Natural killer cell (primary cell): Measurements from ENCODE around the gene CLK2. TPM values are rescaled to one million over a fixed set of nuclear protein-coding genes. Genes with fewer than 3 reads are reported as not detected.

Experiments used
- ATAC-seq, 3 donors: fragments of 150-1000 bp in 2 of 3; fragments of 200-7000 bp in 1 of 3; cut with Tn5 transposase; 1 replicate in 1 of 3; 2 replicates in 2 of 3; pipeline ENCODE4 v1.10.0; 2021; ENCODE audit warnings: mild to moderate bottlenecking in 2 of 3, moderate library complexity in 2 of 3
- DNase-seq, 2 donors: peaks; one replicate each; pipeline versions ENCODE4 v3.0.0 to v3.0.0-alpha.2; 2013 to 2021; ENCODE audit warnings: mixed read lengths in 1 of 2
- H3K27ac ChIP-seq: one replicate; pipeline ENCODE4 v1.5.1; 2013; ENCODE audit warnings: mild to moderate bottlenecking, low read length
- H3K27me3 ChIP-seq: one replicate; pipeline ENCODE4 v1.6.1; 2013; ENCODE audit warnings: low read length; ENCODE audit not compliant: control insufficient read depth, insufficient read depth
- H3K36me3 ChIP-seq: one replicate; pipeline ENCODE4 v1.6.1; 2013; ENCODE audit warnings: low read length; ENCODE audit not compliant: control insufficient read depth, insufficient read depth
- H3K4me1 ChIP-seq: one replicate; pipeline ENCODE4 v1.6.1; 2013; ENCODE audit warnings: low read length; ENCODE audit not compliant: control insufficient read depth, insufficient read depth
- H3K4me3 ChIP-seq: one replicate; pipeline ENCODE4 v1.5.1; 2013; ENCODE audit warnings: low read length
- H3K9me3 ChIP-seq: one replicate; pipeline ENCODE4 v1.6.1; 2013; ENCODE audit warnings: low read length; ENCODE audit not compliant: control insufficient read depth, insufficient read depth
- H3K27ac Mint-ChIP-seq, 2 donors: one replicate each; pipeline ENCODE4 v1.8.0; 2022; ENCODE audit warnings: mild to moderate bottlenecking in 2 of 2, mixed read lengths in 2 of 2, moderate library complexity in 1 of 2
- H3K27me3 Mint-ChIP-seq, 2 donors: one replicate each; pipeline ENCODE4 v1.8.0; 2022; ENCODE audit warnings: low read depth in 2 of 2, mixed read lengths in 2 of 2
- H3K36me3 Mint-ChIP-seq: one replicate; pipeline ENCODE4 v1.8.0; 2022; ENCODE audit warnings: mixed read lengths
- H3K4me1 Mint-ChIP-seq, 2 donors: one replicate each; pipeline ENCODE4 v1.8.0; 2022; ENCODE audit warnings: mixed read lengths in 2 of 2
- H3K4me3 Mint-ChIP-seq: one replicate; pipeline ENCODE4 v1.8.0; 2022; ENCODE audit warnings: mild to moderate bottlenecking, moderate library complexity, mixed read lengths
- H3K9me3 Mint-ChIP-seq, 2 donors: one replicate each; pipeline ENCODE4 v1.8.0; 2022; ENCODE audit warnings: mixed read lengths in 2 of 2
- CTCF ChIP-seq: fragments of 200-600 bp; IDR thresholded peaks from one replicate; pipeline ENCODE4 v1.8.0; 2022; ENCODE audit warnings: antibody characterized with exemption
- WGBS: methylation state at CpG from one replicate; pipeline ENCODE4 v1.1.7; 2013; ENCODE audit warnings: missing lambda C conversion rate; ENCODE audit not compliant: insufficient coverage; 5-methylcytosine and 5-hydroxymethylcytosine counted together
- intact Hi-C: fragments of 100-400 bp; cut with micrococcal nuclease; formaldehyde crosslinking; loops from one replicate; pipeline ENCODE4 v1.14.2; 2022
- total RNA-seq, 4 donors: library from RNA; stranded (reverse); fragments of 120-200 nt in 1 of 4; gene quantifications; one replicate each; pipeline versions ENCODE4 v1.2.3 to v1.2.4, GENCODE V29; 2013 to 2022

CLK2 gene
- total RNA-seq, 3 donors from 2014 or later (not counting 1 experiment from before 2014, with no cell fraction given) = 70.4 to 97.5 (median 84.4) TPM

DNA sequence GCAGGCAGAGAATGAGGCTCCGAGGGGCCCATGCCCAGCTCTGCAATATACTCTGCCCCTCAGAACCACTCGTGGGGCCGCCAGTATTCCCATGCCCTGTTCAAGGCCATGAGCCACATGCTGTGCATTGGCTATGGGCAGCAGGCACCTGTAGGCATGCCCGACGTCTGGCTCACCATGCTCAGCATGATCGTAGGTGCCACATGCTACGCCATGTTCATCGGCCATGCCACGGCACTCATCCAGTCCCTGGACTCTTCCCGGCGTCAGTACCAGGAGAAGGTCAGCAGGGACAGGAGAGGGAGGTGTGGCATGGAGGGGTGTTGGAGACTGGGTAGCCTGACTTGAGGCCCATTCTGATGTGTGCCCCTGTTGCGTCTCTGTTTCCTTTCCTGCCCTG lies 11.2 kb upstream of the CLK2 start:
- Mint-ChIP-seq H3K4me3 (no peak overlapping the region), H3K36me3 (no peaks in the 10 kb centered on the region), H3K27me3 (no peaks in the 10 kb centered on the region), H3K27ac (no peak overlapping the region), H3K4me1 (peaks cover 0 to 2% of the 10 kb centered on the region in 2 donors), H3K9me3 (no peaks in the 10 kb centered on the region)
- no peak overlapping the region for H3K27ac ChIP-seq
- DNase-seq (no peak), ATAC-seq (no peak)
- no peak for TF ChIP-seq CTCF
- no peaks in the 10 kb centered on the region for H3K27me3 ChIP-seq
- no peaks in the 10 kb centered on the region for H3K9me3 ChIP-seq
- H3K36me3 ChIP-seq = no peaks in the 10 kb centered on the region
- 94% methylated on average over 12 of the region's 12 CpGs for WGBS
- H3K4me3 ChIP-seq = no peak overlapping the region
- H3K4me1 ChIP-seq = no peaks in the 10 kb centered on the region
- intact Hi-C loops = no loop called here

DNA sequence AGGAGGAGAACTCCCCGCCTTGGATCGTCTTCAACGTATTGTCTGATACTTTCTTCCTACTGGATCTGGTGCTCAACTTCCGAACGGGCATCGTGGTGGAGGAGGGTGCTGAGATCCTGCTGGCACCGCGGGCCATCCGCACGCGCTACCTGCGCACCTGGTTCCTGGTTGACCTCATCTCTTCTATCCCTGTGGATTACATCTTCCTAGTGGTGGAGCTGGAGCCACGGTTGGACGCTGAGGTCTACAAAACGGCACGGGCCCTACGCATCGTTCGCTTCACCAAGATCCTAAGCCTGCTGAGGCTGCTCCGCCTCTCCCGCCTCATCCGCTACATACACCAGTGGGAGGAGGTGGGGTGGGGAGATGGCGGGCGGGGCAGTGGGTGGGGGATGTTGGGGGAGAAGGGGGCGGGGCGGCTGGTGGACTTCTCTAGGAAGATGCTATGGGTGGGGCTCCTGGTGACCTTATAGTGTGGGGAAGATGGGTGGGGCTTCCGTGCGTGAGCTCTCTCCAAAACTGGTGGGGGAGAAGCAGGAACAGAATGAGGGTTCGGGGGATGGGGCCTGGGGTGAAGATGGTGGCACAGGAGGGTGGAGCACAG lies 9.3 kb upstream of the CLK2 start:
- no peaks in the 10 kb centered on the region for H3K36me3 ChIP-seq
- TF ChIP-seq CTCF = no peak
- peaks cover 10% of the 10 kb centered on the region for H3K4me1 ChIP-seq
- ATAC-seq = no peak
- Mint-ChIP-seq H3K36me3 (no peaks in the 10 kb centered on the region), H3K27me3 (no peaks in the 10 kb centered on the region), H3K4me3 (no peak overlapping the region), H3K27ac (no peak overlapping the region), H3K9me3 (no peaks in the 10 kb centered on the region), H3K4me1 (peaks cover 0 to 13% of the 10 kb centered on the region in 2 donors)
- H3K27ac ChIP-seq = no peak overlapping the region
- no peak overlapping the region for H3K4me3 ChIP-seq
- H3K27me3 ChIP-seq = no peaks in the 10 kb centered on the region
- 96% methylated on average over 28 of the region's 29 CpGs for WGBS
- intact Hi-C loops = no loop called here
- no peak for DNase-seq
- H3K9me3 ChIP-seq = no peaks in the 10 kb centered on the region

DNA sequence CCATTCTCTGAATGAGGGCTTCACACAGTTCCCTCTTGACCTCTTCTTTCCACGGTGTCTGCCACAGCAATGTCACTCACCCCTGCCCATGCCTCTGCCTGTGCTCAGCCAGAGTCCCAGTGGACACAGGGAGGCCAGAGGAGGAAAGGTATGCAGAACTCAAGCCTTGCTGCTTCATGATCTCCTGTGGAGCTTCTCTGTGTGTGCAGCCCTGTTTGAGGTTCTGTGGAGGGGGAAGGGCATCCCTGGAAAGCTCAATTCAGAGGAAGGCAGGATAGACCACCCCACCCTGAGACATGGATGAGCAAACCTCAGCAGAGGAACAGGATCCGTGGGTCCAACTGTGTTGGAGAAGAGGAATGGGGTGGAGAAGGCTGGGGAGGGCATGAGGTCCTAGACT lies 6.0 kb upstream of the CLK2 start:
- H3K36me3 ChIP-seq = no peaks in the 10 kb centered on the region
- no peak for ATAC-seq
- intact Hi-C loops = loop anchor here (2.0 kb wide), 2 partner anchors 30 to 44 kb away; partner anchors contain the start of gene FDPS
- 82% methylated on average over 2 of the region's 2 CpGs for WGBS
- Mint-ChIP-seq H3K9me3 (no peaks in the 10 kb centered on the region), H3K4me3 (no peak overlapping the region), H3K27me3 (no peaks in the 10 kb centered on the region), H3K27ac (no peak overlapping the region), H3K4me1 (peaks cover 17 to 30% of the 10 kb centered on the region in 2 donors), H3K36me3 (no peaks in the 10 kb centered on the region)
- H3K4me3 ChIP-seq = no peak overlapping the region
- DNase-seq = no peak
- H3K9me3 ChIP-seq = no peaks in the 10 kb centered on the region
- no peak overlapping the region for H3K27ac ChIP-seq
- peaks cover 22% of the 10 kb centered on the region for H3K4me1 ChIP-seq
- TF ChIP-seq CTCF = no peak
- no peaks in the 10 kb centered on the region for H3K27me3 ChIP-seq

GRCh38 chr1:155278689-155279160 lies 5.4 kb upstream of the CLK2 start:
- Mint-ChIP-seq H3K36me3 (no peaks in the 10 kb centered on the region), H3K4me1 (peaks cover 19 to 32% of the 10 kb centered on the region in 2 donors), H3K4me3 (peak overlapping the region; percentile 83), H3K27ac (peak overlapping the region in 1 of 2 donors; percentile 5), H3K9me3 (no peaks in the 10 kb centered on the region), H3K27me3 (no peaks in the 10 kb centered on the region)
- H3K9me3 ChIP-seq = no peaks in the 10 kb centered on the region
- intact Hi-C loops = loop anchor here (2.0 kb wide), 2 partner anchors 30 to 44 kb away; partner anchors contain the start of gene FDPS
- H3K27ac ChIP-seq = no peak overlapping the region
- no peak for TF ChIP-seq CTCF
- DNase-seq = no peak
- no peak for ATAC-seq
- H3K36me3 ChIP-seq = no peaks in the 10 kb centered on the region
- no peaks in the 10 kb centered on the region for H3K27me3 ChIP-seq
- H3K4me1 ChIP-seq = peaks cover 26% of the 10 kb centered on the region
- 66% methylated on average over 9 of the region's 10 CpGs for WGBS
- H3K4me3 ChIP-seq = no peak overlapping the region
